GM21447 (cell line): ENCODE measurements around the gene SPAG17.

Experiments used
- ATAC-seq: cut with Tn5 transposase; IDR thresholded peaks from one replicate; pipeline ENCODE4 v1.9.1; 2021; ENCODE audit not compliant: unreplicated experiment

The SPAG17 gene

DNA sequence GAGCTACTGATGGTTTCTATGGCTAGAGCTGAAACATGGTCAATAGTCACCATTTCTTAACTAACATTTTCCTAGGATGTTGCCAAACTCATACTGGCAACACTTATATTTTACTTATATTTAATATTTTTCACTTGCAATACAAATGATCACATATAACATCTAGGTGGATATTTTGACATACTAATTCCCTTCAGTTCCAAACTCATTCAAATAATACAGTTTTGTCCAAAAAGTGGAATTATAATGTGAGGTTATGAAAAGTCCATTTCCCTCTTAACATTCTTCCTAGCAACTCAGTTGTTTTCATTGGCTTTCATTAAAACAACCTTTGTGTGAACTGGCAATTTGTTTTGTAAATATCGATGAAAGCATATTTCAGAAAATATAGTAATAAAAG is 16.0 kb downstream of the SPAG17 start:
- ATAC-seq, result no peak

DNA sequence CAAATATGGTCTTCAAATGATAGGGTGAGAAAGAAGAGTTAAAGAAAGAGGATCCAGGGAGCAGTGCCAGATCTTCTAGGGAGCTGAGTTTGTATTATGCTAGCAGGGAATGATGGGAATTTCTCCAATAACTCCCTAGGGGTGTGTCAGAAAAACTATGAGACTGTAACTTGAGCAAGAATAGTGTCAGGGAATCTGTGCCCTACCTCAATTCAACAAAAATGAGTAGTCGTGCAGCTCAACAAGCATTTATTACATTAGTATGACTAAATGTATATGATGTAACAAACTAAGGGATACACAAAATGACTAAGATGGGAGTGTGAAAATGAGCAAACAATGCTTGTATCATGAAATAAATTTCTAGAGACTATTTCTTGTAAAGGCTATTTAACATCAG is 24.2 kb downstream of the SPAG17 start:
- no peak for ATAC-seq

DNA sequence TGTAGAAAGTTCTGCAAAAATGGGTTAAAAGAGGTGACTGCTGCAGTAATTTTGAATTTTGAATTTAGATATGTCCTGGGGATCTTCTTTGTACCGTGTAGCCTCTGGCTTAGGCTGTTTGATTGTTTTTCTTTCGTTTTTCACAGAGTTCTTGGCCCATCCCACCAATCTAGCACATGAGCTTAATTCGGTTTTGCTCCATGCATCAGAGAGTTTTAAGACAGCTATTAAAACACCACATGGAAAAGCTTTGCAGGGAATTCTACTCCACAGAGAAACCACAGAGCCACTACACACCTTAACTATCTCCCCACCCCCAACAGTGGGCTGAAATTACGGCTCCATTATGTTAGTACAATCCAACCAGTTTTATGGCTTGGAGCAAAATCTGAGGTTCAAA is 25.5 kb downstream of the SPAG17 start:
- ATAC-seq, result no peak

DNA sequence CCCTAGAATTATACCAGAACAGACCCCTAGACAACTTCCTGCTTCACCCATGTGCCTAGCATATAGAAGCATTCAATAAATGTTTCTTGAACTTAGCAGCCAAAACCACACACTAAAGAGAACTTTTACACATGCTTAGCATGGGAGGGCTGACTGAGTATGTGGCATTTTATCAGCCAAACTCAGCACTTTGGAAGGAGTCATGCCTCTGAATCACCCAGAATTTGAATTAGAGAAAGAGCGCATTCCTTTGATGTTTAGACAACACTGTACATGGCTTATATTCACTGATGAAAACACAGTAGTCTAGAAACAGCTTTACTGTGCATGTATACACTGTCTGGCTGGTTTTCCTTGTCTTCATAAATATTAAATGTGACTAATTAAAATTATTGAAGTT is 26.1 kb downstream of the SPAG17 start:
- no peak for ATAC-seq

DNA sequence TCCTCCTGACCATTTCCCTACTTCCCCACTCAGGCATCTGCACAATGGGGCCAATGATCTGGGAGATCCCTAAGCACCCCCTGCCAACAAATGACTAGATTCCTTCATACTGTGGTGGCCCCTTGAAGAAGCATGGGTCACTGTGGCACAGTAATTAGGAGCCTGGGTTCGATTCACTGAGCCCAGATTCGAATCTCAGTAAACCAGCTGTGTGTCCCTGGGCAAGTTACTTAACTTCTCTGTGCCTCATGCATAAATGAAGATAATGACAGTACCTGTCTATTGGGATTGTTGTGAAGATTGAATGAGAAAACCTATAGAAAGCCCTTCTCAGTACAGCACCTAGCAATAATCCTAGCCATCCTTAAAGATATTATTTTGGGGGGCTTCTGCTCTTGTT is 27.5 kb downstream of the SPAG17 start:
- ATAC-seq, result no peak

DNA sequence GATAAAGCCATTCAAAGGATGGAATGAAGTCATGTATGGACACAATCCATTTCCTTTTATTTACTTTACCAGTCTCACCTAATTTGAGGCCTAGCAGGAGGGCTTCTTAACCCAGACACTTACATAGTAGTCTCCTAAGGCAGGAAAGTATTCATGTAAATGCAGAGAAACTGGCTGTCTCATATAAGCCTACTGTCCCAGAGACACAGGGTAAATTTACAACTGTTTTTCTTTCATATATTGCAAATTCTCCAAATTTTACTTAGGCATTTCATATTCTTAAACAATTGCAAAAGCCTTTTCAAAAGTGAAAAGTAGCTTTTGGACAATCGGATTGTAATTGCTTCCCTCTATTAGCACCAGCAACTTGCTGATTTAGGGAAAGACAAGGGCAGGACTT is 29.9 kb downstream of the SPAG17 start:
- ATAC-seq, result no peak

DNA sequence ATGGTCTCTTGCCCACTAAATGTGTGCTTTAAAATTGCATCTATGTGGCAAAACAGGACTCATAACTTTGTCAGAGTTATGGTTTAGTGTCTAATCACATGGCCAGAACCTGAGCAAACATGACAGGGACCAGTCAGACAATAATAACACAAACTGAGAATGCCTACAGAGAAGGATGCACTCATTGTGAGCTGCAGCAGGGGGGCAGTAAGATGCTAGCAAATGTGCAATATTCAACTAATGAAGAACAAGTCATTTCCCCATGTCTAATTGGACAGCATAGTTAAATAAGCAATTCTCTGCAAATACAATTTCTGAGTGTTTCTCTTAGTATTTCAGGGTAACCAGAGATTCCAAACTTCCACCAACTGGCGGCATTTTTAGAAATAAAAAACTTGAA is 30.8 kb downstream of the SPAG17 start:
- ATAC-seq, result no peak

DNA sequence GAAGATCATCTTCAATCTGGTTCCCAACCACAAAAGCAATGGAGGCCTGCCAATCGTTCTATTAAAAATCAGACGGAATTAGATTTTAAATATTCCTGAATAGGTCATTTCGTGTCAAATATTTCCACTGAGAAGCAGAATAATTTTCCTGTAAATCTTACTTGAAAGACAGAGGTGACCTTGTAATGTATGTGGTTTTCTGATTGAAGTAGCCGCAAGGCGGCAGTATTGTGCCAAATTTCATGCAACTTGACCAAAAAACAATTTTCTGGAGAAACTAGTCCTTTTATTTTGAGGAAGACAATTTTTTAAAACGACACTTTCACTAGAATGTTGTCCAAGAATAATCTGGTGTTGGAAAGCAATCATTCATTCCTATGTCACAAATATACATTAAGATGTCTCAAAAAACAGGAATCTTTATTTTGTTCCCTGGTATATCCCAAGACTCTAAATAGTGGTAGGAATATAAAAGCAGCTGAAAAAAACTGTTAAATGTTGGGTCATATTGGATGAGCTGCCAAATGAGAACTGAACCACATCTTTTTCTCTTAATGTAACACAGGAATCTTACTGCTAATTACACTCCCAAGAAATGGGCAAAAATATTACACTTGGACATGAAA is 33.6 kb downstream of the SPAG17 start:
- ATAC-seq, result no peak

DNA sequence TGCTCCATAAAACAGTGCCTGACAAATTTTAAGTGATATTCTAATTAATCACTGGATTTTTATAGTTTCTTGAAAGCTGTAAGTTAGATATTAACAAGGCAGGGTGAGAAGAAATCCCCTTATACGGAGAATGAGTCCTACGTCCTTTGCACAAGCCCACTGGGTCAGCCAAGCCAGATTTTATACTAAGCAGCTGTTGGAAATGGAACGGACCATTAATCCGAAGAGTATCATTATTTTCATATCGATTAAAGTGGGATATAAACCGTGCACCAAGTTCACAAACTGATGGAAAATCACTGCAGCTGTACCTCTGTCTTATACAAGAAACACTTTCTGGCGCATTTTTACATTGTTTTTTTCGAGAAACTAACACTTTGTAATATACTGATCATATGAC is 35.2 kb downstream of the SPAG17 start:
- ATAC-seq, result no peak

DNA sequence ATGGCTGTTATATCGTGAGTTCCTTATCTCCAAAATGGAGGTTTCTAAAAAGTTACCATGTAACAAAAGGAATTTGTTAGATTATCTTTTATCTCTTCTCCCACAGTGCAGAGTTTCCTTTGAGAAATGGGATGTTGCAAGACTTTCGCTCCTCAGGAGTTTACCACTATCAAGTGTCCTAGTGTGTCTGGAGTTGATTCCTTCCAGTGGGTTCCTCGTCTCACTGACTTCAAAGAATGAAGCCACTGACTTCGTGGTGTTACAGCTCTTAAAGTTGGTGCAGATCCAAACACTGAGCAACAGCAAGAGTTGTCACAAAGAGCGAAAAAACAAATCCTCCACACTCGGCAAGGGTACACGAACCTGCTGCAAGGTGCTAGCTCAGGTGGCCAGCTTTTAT is 37.0 kb downstream of the SPAG17 start:
- ATAC-seq, result no peak

DNA sequence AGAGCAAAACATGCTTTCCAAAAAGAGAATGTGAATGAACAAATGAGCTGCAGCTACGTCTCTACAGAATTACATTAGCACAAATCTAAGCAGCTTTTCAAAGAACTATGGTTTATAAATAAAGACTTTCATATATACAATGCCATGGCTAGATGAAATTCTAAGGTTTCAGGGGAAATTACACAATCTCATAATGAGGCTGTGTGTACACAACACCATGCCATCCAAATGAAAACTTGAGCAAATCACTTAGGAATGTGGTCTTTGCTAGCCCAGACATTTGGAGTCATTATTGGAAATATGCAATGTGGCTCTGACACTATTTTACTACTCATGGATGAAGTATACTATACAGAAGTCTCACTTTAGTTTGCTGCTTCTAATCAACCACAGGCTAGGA is 37.5 kb downstream of the SPAG17 start:
- no peak for ATAC-seq

DNA sequence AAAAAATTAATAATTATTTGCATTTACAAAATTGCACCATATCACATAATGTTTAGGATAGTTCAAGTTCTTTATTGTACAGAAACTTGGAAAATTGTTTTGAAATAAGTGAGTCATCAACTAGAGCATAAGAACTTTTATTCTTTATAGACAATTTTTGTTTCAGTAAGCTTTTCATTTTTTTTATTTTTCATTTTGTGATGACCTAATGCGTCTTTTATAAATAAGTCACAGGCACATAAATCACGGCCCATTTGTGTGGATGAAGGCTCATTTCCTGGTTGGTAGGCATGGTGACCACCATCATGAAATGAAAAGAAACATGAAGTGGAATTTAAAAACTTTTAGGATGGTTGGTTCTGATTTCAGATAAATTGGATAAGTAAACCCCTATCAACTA is 39.3 kb downstream of the SPAG17 start:
- ATAC-seq, result no peak

DNA sequence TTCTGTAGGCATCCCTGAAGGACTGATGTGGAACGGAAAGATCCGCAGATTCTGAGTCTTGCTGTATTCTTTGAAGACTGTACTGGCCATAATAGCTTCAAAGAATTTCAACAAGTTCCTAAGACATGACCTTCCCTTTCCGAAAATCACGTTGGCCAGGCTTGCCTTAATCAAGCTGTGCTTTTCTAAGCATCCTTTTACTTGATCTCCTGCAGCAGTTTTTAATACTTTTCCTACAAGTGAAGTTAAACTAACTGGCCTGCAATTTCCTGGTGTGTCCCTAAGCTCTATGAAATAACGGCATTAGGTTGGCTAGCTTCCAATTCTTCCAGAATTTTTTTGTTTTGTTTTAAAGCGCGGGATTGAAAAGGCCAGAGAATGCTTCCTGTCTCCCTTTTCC is 40.3 kb downstream of the SPAG17 start:
- ATAC-seq, result no peak

DNA sequence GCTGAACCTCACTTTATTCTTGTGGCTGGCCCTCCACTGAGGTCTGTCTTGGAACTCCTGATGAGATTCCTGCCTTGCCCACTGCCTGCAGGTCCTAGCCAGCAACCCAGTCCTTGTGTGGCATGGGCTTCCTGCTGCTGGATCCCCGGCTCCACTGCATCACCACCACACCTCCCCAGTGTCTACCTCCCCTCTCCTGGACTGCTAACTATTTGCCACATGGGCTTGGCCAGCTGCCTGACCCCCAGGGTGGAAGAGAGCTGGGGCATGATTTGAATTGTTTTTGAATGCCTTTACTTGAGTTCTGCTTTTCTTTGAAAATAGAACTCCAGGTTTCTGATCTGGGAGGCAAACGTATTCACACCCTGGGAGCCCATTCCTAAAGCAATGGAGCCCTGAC is 41.2 kb downstream of the SPAG17 start:
- ATAC-seq, result no peak

DNA sequence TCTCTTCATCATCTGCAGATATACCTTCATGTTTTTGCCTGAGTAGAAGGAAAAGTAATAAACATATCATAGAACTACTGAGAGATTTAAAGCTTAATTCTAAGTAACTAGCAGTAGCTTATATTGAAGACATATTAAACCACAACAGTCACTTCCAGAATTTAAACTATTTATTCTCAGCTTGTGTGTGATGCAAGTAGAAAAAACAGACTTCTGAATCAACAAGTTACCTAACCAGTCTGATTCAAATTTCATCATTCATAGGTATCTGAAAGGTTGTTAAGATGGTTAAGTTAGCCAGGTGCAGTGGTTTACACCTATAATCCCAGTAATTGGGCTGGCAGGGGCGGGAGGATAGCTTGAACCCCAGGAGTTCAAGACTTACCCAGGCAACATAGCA is 41.9 kb downstream of the SPAG17 start:
- ATAC-seq, result no peak

DNA sequence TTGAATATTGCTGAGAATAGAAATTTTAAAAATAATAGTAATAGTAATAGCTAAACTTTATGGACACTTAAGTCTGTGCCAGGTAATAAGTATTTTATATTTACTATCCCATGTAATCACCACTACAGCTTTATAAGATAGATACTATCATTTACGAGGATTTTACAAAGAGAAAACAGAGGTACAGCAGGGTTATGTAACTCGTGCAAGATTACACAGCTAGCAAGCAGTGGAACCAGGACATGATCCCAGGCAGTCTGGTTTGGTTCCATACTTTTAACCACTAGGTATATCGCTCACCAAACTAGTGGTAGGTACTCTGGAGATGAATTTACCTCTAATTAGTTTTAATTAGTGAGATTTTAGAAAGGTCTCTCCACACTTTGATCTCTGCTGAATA is 42.5 kb downstream of the SPAG17 start:
- no peak for ATAC-seq

DNA sequence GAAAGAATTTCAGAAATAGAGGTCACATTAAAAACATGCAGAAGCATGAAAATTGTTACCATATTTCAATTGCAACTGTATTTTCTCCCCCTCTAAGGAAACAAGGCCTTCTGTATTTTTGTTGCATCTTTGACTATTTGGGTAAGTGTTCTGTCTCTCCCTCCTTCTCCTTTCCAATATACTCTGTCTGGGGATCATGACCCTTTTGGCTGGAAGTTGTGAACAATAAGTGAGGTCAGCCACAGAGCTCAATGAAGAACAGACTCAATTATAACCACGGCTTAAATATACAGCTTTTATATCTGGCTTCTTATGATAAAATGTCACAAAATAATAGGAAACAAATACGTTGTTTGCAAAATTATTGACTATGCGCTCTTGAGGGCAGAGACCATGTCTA is 47.1 kb downstream of the SPAG17 start:
- ATAC-seq, result no peak

DNA sequence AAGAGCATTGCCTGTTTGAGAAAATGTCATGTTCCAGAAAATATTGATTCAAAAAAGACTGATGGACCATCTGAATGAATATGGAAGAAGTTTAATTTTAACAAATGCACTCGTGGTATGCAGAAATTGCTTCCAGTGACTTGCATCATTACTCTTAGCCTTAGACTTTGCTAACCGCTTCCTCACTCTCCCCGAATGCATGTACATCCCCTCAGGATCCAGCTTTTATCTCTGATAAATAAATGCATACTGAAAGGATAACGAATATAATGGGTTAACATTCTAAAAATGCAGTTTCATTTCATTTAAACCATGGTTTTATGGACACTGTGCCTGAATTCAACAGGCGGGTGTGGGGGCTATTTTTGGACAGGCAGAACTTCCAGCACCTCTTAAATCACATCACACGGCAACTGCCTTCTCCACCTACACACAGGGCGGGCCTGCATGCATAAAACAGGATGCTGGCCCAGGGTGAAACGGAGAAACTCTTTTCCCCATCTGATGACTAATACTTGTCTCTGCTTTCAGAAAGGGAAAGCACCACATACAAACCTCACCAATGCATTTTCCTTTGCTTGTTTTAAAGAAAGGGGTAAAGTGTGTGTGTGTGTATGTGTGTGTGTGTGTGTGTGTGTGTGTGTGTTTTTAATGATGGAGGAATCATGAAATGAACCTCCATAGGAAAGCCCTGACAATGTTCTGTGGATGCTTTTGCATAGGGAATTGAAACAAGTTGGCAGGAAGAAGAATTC is 48.7 kb downstream of the SPAG17 start:
- peak; percentile 99 for ATAC-seq

DNA sequence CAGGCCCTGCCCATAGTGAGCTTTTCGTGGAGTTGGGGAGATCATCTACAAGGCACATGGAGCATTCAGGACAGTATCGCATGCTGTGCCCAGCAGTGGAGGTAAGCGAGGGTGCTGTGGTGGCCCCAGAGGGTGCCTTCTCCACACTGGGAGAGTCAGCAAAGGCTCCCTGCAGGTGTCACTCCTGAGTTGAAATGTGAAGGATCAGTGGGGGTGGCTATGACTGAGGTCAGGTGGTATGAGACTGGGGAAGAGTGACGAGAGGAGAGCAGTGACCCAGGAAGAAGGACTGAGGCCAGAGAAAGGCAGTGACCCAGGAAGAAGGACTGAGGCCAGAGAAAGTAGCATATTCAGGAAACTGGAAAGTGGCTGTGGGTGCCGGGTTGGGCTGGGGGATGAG is 53.0 kb downstream of the SPAG17 start:
- ATAC-seq, result no peak

DNA sequence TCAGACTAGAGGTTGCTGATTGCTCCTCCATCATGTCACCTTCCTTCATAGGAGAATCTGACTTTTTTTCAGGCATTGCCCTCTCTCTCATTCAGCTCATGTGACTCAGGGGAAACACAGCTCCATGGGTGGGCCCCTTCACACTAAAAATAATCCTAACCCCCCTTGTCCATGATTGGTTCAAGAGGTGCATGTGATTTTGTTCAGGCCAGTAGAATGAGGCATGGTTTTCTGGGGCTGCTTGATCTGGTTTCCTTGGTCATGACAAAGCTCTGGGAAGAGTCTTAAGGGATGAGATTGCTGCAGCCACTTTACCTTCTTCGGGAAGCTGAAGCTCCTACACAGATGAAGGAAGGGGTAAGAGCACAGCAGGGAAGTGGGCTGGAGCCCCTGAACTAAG is 56.3 kb downstream of the SPAG17 start:
- ATAC-seq, result no peak

DNA sequence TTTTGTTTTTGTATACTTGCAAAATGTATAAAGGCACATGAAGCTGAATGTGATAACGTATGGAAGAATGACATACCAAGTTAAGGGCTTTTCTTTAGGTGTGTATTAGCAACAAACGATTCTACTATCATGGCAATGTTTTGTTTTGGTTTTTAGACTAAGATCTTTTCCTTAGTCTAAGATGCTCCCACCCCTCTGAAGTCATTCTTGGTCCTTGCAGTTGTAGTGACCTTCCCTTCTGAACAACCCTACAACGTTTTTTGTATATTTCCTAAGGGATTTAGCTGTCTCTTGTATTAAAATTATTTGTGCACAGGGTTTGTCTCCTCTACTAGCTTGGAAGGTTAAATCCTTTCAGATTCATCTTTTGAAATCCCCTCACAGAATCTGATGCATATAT is 61.0 kb downstream of the SPAG17 start:
- ATAC-seq, result no peak

DNA sequence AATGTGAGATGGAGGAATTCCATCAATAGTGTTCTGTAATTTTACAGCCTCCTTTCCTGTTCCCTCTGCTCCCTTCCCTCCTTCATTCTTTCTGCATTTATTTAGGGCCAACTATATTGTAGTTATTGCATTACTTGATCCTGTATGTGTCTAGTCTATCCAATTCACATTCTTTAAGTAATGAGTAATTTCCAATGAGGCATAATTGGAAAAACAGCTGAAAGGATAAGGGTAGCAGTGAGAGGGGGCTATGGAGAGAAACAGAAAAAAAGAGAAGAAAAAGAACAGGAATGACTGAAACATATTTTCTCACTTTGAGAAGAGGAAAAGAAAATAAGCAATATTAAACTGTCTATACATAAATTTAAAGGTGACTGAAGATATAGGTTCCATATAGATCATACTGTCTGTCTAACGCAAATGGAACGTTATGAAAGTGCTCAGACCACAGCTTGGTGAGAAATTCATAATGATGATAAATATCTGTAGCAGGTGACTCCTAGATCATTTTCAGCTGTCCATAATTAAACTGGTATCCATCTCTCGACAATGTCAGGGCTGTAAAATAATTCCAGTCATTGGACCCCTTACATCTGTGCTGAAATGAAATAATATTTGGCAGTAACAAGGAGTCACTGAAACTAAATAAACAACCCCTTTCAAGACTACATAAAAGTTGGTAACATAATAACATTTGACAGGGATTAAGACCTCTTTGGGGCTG is 61.8 kb downstream of the SPAG17 start:
- no peak for ATAC-seq
